Suppressor macrophage treated with lipopolysaccharide for 1 hour (primary cell): Measurements from ENCODE around the gene LRRC8B.

Experiments used
- DNase-seq, 3 donors: peaks; one replicate each; pipeline ENCODE4 v3.0.0-alpha.2; 2020 to 2022

The LRRC8B gene

DNA sequence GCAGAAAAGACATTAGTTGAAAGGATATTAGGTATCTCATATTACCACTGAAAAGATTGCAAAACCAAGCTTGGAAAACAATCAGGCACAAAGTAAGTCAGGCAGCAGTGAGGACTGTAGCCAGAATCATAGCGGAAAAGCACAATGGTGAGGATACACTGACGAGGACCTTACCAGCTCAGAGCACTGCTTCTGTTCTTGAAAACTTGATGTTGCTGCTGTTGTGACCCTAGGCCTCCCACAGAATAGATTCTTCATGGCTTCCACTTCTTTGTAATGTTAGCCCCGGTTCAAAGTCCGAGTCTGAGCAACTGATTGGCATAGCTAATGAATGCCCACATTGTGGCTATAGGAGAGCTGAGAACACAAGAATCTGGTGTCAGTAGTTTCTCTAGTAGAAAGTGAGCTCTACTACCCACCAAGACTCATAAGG, 63.1 kb downstream of the LRRC8B start:
- DNase-seq: no peak

DNA sequence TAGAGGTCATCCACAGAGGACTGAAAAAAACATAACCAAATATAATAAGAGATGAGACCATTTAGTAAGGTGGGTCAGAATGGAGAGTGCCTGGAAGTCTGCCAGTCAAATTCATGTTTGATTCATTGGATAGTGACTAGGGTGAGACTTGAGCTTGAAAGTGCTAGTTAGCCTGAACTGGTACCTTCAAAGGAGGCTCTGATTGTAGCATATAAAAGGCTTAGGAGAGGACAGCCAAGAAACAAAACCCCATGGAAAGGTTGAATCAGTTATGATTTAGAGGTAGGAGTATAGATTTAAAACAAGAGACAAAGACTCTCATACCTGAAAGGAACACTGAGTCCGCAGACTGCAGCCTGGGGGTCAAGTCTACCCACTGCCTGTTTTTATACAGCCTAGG, 63.9 kb downstream of the LRRC8B start:
- DNase-seq: no peak

DNA sequence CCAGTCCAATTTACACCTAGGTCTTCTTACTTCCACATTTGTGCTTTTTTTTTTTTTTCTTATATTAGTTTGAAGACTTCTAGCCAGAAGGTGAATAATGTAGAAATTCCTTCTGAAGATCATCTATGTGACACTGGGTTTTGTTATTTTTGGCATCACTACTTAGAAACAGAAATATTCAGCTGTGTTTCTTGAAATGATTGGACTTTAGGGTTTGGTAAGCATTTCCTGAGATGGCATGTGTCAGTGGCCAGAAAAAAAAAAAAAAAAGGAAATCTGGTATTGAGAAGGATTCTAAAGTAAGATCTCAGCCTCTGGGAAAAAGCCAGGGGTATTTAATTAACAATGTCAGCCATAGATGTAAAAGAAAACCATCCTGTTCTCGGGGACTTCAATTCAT, 64.9 kb downstream of the LRRC8B start:
- peak in 1 of 3 donors; percentile 26 for DNase-seq

DNA sequence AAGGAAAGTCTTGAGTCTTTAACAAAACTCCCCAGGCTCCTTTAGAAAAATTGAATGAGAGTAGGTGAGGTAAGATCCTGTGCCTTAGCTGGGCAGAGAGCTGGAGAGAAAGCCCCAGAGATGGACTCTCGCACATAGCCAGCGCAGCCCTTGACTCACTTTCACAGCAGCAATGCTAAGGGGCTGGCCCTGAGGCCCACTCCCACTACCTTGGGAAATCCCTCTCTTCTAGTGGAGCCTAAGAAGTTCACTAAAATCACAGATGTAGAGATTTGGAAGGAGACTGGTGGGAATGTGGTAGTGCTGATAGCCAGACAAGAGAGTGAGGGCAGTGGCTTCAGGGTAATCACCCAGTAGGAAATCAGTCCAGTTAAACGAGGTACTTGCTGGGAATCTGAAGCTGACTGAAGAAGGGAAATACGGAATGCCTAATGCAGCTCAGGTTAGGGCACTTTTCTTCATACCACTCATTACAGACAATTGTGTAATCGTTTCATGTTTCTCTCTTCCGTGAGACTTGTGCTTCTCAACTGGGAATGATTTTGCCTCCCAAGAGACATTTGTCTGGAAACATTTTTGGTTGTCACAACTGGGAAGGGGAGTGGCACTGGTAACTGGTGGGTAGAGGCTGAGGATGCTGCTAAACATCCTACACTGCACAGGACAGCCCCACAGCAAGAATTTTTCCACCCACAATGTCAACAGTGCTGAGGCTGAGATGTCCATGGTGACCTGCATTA, 65.9 kb downstream of the LRRC8B start:
- peak in 1 of 3 donors; percentile 27 for DNase-seq

DNA sequence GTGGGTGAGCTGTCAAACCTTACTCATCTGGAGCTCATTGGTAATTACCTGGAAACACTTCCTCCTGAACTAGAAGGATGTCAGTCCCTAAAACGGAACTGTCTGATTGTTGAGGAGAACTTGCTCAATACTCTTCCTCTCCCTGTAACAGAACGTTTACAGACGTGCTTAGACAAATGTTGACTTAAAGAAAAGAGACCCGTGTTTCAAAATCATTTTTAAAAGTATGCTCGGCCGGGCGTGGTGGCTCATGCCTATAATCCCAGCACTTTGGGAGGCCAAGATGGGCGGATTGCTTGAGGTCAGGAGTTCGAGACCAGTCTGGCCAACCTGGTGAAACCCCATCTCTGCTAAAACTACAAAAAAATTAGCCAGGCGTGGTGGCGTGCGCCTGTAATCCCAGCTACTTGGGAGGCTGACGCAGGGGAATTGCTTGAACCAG, 68.3 kb downstream of the LRRC8B start:
- peak; percentile 45 to 73 (median 62) for DNase-seq

DNA sequence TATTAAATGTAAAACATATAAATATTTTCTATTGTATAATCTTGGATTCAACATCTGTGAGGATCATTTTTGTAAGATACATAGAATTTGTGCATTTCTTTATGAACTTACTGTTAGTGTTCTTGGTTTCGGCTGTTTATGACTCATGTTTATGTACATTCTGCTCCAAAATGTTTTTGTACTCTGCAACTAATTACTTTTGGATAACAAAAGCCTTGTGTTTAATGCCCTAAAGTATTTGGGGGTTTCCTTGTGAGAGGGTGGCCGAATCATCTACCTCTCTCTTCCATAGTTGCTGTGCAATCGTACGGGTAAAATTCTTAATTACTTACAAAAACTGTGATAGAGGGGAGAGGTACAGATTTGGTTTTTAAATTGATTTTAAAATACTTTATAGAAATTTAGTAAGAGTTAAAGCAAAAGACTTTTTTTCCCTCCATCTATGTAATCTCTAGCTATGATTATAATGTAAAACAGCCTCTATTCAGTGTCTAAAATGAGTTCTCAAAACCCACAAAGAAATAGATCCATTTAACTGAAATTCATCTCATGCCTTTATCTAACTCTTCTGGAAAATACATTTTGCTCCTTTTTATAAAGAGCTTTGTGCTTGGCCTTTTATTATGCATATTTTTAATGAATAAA, 69.6 kb downstream of the LRRC8B start:
- no peak for DNase-seq

DNA sequence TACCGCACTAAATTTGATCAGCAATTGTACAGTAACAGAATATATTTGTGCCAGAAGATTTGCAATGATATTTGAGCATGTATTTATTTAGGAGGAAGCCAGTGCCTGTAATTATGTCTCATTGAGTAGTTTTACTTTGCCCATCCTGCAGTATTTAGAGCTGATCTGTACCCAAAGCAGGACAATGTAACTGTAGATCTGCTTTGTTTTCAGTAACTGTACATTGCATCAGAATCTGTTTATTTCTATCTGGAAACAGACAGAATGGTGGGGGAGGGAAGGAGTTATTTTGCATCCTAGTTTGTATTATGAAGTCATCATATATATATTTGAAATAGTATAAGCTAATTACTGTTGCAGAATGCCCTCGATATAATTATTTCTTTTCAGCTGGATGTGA, 72.1 kb downstream of the LRRC8B start:
- DNase-seq: no peak

DNA sequence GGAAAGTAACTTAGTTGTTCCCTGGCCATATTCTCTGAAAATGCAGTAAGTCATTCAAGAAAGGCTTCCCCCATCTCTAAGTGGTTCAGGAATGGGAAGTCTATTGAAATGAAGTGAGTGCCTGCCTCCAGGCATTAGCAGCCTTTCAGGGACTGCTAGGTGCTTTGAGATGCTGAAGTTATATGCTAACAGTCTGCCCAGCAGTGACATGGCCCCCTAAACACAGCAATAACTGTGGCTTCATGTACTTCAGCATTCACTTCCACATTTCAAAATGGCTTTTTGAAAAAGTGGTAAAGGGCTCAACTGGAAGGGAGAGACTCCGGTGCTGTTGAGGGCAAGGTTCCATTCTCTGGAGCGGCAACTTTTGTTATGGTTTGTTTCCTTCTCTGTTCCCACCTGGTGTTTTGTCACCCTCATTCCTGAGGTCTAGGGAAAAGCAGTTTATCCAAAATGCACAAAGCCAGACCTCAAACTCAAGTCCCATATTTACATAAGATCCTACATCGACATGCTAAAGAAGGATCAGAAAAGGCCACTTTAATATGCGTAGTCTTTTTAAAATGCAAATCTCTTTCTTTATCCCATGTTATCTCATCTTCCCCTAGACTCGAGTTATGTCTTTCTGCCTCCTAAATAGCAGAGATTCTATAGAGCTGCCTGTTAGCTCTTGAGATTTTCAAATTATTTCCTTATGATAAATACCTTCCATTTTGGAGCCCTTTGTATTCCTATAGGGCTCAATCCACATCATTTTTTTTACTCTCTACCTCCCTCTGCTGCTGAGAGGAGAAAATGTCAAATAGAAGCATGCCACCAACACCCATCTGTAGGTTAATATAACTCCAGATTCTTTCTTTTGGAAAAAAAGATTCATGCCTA, 74.1 kb downstream of the LRRC8B start:
- peak; percentile 39 to 69 (median 59) for DNase-seq

DNA sequence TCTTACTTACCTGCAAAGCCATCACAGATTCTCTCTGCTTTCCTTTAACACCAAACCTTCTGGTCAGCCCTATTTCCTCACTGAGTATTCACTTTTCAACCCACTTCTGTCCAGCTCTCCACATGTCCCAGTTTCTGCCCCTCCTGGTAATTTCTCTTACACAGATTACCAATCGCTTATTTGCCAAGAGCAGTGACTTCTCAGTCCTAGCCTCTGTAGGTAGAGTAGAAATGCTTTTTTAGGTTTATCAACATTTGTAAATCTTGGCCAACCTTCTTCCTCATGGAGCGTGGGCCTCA, 74.7 kb downstream of the LRRC8B start:
- no peak for DNase-seq

DNA sequence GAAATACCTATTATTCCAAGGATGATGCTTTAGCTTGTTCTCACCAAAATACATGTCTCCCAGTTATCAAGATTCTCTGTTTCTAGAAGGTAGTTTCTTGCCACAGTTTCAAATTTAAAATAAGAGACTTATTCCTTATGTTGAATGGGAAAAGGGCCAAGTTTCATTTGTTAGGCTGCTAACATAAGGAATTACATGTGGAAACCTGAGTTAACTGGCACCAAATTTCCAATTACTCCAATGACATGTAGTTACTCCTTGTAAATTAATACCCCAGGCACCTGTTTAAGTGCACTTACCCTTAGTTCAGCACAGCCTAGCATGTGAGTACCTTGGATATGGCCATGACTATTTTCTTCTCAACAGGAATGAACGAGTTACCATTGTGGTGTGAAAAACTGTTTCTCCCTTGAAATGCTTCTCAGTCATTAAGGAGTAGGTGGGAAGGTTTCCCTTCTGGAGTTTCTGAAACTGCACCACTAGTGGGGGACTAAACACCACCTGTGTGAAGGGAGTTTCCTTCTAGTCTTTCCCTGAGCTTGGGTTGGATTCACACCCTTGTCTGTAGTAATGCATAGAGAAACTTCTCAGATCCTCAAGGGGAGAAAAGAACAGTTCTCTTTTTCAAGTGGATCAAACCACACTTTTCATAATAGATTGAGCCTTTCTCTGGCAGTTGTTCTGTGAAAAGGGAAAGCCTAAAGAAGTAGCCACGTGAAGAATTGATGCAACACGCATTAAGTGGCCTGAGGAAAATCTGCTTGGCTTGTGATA, 76.0 kb downstream of the LRRC8B start:
- DNase-seq: peak in 2 of 3 donors; percentile 12 to 25

DNA sequence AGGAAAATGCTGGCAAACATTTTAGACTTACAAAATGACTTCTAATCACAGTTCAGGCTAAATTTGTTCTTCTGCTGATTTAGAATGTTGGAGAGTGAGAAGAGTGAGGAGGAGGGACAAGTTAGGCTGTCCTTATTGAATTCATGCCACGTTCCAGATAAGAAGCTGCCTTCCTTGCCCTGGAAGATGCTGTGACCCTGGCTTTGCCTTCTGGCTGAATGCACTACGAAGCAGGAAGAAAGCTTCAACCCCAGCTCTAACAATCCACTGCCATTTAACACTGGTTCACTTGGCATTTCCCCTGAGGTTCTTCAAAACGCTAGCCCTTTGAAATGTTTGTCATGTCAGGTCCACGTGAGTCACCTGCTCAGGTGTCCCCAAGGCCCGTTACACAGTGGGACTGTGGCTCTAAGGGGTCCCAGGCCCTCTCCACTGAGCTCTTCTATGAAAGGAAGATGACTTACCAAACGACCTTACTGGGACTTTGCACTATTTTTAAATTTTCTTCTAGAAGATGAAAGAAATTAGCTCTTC, 78.3 kb downstream of the LRRC8B start:
- no peak for DNase-seq

DNA sequence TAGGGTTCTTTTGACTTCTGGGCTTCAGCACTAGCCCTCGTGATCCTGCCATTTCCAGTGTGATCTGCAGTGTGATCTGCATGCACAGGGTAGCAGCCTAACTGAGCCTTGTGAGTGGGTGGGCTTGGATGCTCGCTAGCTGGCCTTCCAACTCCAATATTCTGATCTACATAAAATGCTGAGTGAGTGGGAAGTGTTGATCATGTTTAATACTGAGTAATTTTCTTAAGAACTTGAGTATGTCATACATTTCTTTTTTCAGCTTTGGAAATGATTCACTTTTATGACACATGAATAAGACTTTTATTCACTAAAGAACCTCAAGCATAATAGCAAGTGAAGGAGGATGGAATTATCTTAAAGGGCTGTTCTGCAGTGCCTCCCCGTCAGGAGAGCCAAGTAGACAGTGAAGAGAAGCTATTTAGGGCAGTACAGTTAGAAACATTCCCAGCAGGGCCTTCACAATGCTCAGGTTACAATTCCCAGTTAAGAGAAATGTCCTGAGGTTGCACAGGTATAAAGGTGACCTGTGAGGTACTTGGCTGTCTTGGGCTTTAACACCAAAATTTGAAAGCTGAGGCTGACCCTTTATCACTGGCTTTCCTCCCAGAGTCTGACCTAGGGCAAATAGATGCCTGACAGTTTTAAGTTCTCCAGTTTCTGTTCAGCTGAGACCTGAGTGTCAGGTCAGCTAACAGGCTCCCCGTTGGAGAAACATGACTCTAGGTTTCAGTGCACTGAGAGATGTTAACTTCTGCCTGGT, 79.2 kb downstream of the LRRC8B start:
- DNase-seq: peak in 2 of 3 donors; percentile 8 to 45

DNA sequence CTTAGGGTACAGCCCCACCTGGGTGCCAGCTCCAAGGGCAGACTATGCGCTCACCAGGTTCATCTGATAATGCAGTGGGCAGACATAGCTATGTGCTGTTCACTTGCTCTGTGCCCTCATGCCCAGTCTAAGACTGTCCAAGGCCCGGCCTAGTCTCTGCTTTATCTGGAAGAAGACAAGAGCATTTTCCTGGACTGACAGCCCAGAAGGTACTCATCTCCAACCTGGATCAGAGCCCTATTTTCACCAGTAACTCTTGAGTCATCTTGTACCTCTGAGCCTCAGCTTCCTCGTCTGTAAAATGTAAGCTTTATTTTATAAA, 79.7 kb downstream of the LRRC8B start:
- DNase-seq: no peak

DNA sequence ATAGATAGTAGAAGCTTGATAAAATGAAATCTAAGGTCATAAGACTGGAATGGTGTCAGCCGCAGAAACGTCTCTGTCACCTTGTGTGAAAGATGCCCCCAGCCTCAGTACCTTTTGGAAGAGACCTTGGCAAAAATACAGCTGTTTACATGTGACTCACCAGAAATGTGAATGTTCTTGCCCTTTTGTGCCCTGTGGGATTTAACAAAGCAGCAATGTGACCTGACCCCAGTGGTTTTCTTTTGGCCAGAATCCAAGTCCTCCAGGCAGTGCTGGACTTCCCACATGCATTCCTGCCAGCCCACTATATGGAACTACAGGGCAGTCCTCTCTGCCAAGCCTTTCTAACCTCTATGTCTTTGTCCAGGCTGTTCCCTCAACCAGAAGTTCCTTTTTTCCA, 81.1 kb downstream of the LRRC8B start:
- DNase-seq: peak; percentile 22 to 37 (median 33)

DNA sequence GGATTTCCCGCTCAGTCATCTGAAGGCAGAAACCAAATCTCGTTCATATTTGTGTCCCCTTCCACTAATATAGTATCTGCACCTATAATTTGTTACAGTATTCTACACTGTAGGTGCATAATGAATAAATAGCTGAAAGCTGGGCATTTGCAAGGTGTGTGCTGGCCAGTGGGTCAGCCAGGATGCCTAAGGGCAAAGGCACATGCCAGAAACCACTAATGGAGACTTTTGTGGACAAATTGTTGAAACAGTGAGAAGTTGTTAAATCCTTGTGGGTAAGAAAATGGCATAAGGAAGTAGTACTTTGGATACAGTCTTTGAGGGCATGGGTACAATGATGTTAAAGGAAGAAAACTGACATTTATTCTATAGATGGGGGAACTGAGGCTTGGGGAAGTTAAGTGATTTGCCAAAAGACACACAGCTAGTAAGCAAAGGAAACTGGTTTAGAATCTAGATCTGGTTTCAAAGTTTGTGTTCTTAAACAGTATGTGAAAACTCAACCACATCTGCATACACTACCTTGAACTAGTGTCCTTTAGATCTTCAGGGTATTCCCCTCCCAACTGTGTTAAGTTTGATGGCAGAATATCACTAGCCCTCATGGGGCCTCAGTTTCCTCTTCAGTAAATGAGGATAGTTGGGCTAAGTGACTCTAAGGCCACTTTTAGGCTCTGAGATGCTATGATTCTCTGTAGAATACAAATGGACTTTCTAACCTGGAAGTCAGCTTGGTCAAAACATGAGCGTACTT, 81.8 kb downstream of the LRRC8B start:
- no peak for DNase-seq

DNA sequence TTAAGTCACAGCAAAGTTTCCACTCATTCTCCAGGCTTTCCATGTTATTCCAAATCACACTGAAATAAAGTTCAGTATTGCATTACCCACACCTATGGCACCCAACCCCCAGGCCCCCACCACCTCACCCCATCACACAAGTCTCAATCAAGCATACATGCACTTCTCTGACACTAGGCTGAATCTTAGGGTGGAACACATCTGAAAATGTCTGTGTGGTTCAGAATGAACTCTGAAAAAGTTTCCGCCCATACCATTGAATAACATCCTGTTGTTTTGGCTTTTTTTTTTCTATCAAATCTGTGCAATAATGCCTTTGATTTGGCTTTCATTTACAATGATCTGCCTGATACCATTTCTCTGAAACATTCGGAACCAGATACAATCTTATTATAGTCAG, 82.5 kb downstream of the LRRC8B start:
- DNase-seq: no peak

DNA sequence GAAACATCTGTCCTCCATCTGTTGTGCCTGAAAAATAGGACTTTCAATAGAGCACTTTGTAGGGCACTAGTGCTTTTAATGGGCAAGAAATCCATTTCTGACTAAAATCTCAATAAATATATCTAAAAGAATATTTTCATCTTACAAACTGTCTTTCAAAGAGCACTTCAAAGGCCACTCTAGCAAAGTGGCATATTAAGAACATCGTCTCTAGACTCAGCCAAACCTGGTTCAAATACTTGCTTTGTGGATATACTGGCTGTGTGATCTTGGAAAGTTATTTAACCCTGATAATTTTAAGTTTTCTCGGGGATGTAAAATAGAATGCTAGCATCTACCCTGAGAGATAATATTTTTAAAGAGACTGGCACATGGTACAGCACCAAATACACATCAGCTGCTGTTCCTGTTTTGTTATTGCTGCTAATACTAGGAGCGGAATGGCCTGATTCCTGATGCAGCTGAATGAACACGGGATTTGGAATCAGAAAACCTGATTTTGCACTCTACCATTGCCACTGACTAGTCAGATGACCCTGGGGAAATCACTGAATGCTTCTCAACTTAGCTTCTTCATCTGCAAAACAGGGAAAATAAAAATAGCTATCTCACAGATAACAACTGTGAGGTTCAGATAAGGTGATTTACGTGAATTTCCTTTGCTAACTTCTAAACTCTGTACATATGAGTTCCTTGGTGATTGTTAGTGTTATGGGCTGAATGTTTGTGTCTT, 83.1 kb downstream of the LRRC8B start:
- DNase-seq: no peak

DNA sequence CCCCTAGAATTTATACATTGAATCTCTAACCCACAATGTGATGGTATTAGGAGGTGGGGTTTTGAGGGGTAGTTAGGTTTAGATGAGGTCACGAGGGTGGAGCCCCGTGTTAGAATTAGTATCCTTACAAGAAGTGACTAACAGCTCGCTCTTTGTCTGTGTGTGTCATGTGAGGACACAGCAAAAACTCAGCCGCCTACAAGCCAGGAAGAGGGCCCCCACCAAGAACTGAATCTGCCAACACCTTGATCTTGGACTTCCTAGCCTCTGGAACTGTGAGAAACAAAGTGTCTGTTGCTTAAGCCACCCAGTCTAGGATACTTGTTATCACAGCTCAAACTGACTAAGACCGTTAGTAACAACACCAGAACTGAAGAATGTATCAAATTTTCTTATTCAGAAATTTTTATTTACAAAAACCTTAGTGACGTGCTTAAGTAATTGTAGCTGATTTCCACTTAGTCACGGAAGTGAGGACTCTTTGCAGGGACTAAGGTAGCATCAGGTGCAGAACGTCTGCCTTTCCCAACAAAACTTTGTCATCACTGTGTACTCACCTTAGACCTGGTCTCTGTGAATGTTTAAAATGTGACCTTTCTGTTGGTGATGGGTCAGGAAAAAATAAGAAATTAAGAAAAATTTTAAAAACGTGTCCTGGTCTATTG, 83.8 kb downstream of the LRRC8B start:
- DNase-seq: peak in 2 of 3 donors; percentile 13 to 30

DNA sequence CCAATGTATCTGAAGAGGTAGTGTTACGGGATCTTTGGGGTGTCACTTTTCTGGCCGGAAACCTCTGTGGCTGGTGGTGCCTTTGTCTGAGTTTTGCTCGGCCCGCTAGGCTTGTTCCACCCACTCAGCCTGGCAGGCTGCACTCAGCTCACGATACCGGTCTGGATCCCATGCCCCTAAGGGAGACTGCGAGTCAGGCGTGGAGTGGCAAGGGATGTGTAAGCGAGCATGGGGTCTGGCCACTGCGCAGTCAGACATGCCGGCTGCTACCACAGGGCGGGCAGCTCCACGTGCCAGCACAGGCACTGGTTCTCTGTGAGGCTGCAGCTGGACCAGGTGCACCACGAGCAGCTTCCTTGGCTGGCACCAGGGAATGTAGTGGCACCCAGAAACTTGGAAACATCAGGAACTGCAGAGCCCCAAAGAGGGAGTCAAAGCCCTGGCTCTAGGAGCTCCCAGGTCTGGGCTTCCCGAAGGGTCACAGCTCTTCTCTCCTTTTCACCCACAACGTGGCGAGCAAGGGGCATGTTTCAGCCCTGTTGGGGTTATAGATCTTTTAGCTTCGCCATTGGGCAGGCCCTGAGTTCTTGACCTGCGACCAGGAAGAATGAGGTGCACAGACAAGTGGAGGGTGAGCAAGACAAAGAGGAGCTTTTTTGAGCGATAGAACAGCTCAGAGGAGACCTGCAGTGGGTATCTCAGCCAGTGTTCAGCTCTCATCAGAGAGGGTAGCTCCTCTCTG, 84.5 kb downstream of the LRRC8B start:
- no peak for DNase-seq
